Measurements from ENCODE around the gene ASIC2. TPM values are rescaled to one million over a fixed set of nuclear protein-coding genes. Genes with fewer than 3 reads are reported as not detected.
A peak's percentile ranks its signal among the peaks of the same experiment; 100 is the strongest.

ASIC2 gene
- total and polyA plus RNA-seq, 2 donors from 2014 or later = 0.60 to 2.9 TPM

- intact Hi-C loops (cut with DNase I) = no loop called here
- H3K4me1 ChIP-seq (ENCODE audit: control insufficient read depth in 2 of 3, insufficient read depth in 2 of 3, low read depth in 1 of 3, low read length in 3 of 3) = no peaks in the 10 kb centered on the region
- H3K9me3 ChIP-seq (ENCODE audit: control insufficient read depth in 2 of 3, insufficient read depth in 1 of 3, low read length in 3 of 3) = no peaks in the 10 kb centered on the region
- no peak for TF ChIP-seq CTCF (IDR thresholded peaks at IDR 0.05; ENCODE audit: borderline replicate concordance, extremely low read depth, insufficient read depth)
- no peak overlapping the region for H3K9ac ChIP-seq (ENCODE audit: low read length in 3 of 3)
- no peak overlapping the region for H3K27ac ChIP-seq (ENCODE audit: low read depth in 2 of 2, low read length in 2 of 2)
- FAIRE-seq (no peak), DNase-seq (no peak)
- no peak overlapping the region for H3K4me3 ChIP-seq (ENCODE audit: low read length in 3 of 3)
- no peaks in the 10 kb centered on the region for H3K27me3 ChIP-seq (ENCODE audit: control insufficient read depth, insufficient read depth, low read length)
- no peaks in the 10 kb centered on the region for H3K36me3 ChIP-seq (ENCODE audit: control insufficient read depth in 2 of 3, insufficient read depth in 3 of 3, low read length in 3 of 3)
Observed at GRCh38 chr17:33273743-33274410, 19.2 kb downstream of the ASIC2 start.

GRCh38 chr17:33273271-33273670 is 19.8 kb downstream of the ASIC2 start:
- DNase-seq = peak in 1 of 5 donors; percentile 63
- no peak for TF ChIP-seq CTCF (IDR thresholded peaks at IDR 0.05; ENCODE audit: borderline replicate concordance, extremely low read depth, insufficient read depth)
- Histone ChIP-seq H3K4me1 (ENCODE audit: control insufficient read depth in 2 of 3, insufficient read depth in 2 of 3, low read depth in 1 of 3, low read length in 3 of 3) (no peaks in the 10 kb centered on the region), H3K27ac (ENCODE audit: low read depth in 2 of 2, low read length in 2 of 2) (no peak overlapping the region), H3K9me3 (ENCODE audit: control insufficient read depth in 2 of 3, insufficient read depth in 1 of 3, low read length in 3 of 3) (no peaks in the 10 kb centered on the region), H3K36me3 (ENCODE audit: control insufficient read depth in 2 of 3, insufficient read depth in 3 of 3, low read length in 3 of 3) (no peaks in the 10 kb centered on the region), H3K27me3 (ENCODE audit: control insufficient read depth, insufficient read depth, low read length) (no peaks in the 10 kb centered on the region), H3K4me3 (ENCODE audit: low read length in 3 of 3) (no peak overlapping the region), H3K9ac (ENCODE audit: low read length in 3 of 3) (no peak overlapping the region)
- FAIRE-seq = no peak
- intact Hi-C loops (cut with DNase I) = no loop called here

GRCh38 chr17:33272438-33272837 is 20.7 kb downstream of the ASIC2 start:
- Histone ChIP-seq H3K36me3 (ENCODE audit: control insufficient read depth in 2 of 3, insufficient read depth in 3 of 3, low read length in 3 of 3) (no peaks in the 10 kb centered on the region), H3K27me3 (ENCODE audit: control insufficient read depth, insufficient read depth, low read length) (no peaks in the 10 kb centered on the region), H3K27ac (ENCODE audit: low read depth in 2 of 2, low read length in 2 of 2) (no peak overlapping the region), H3K4me1 (ENCODE audit: control insufficient read depth in 2 of 3, insufficient read depth in 2 of 3, low read depth in 1 of 3, low read length in 3 of 3) (no peaks in the 10 kb centered on the region), H3K9ac (ENCODE audit: low read length in 3 of 3) (no peak overlapping the region), H3K4me3 (ENCODE audit: low read length in 3 of 3) (no peak overlapping the region), H3K9me3 (ENCODE audit: control insufficient read depth in 2 of 3, insufficient read depth in 1 of 3, low read length in 3 of 3) (no peaks in the 10 kb centered on the region)
- no peak for TF ChIP-seq CTCF (IDR thresholded peaks at IDR 0.05; ENCODE audit: borderline replicate concordance, extremely low read depth, insufficient read depth)
- DNase-seq (no peak), FAIRE-seq (no peak)
- intact Hi-C loops (cut with DNase I) = no loop called here

Data from kidney (tissue), 14 donors.